ENCODE measurements around the gene B4GALT1.

Gene B4GALT1

GRCh38 chr9:33123407-33124031, 43.6 kb downstream of the B4GALT1 start:
- DNase-seq, result no peak

DNA sequence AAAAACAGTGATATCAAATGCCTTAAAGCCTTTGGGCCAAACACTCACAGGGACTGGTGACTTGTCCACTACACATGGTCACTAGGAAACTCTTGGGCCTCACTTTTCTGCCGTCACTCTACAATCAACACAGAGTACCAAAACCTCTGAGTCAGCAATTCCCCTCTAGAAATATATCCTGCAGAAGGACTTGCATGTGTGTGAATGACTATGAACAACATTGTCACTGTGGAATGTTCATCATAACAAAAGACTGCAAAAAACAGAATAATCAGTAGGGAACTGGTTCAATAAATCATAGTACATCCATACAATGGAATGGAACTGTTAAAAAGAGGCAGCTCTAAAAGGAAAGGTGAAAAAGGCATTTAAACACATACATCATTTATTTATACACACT, 46.5 kb downstream of the B4GALT1 start:
- no peak for DNase-seq

DNA sequence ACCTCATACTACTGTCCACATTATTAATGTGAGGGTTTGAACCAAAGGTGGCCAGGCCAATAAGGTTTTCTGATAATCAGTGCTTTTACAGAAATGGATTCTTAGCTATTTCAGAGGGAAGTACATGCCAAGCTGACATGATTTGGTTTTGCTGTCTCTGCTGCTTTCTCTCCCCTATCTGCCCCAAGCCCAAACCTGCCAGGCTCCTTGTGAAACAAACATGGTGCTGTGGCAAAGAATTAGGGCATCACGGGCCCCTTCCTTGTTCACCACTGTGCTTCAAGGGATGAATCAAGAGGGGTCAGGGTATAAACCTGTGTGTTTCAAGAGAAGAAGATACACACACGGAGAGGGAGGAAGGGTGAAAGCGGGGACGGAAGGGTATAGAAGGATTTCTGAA, 49.3 kb downstream of the B4GALT1 start:
- no peak for DNase-seq

DNA sequence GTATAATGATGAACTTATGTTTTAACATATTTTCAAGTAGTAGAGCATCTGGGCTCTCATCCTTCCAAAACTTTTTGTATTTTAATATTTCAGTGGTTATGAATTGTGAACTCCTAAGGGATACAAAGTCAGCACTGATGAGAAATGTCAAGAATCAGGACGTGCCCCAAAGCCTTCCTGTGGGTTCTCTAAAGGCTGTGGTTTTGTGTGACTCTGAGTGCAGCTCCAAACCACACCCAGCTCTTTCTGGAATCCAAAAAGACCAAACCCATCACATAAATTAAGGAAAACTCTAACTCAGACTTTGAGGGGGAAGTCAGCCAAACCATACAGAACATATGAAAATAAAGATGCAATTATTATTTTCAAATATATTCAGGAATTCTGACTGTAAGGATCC, 49.8 kb downstream of the B4GALT1 start:
- DNase-seq, result no peak

DNA sequence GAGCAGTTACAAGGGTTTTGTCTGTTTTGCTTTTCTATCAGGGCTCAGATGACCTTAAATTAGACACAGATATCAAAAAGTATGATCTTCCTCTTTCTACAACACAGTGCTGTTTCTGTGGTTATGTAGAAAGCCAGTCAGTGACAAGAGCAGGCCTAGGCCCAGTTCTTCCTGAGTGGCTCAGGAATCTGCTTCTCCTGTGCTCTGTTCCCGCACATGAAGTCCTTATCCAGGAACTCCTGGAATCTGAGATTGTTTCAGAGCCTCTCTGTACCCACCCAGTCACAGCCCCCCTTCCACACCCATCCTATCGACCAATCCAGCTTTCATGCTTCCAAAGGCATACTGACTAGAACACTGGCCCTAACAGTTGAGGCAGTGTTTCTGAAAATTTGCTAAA, 50.3 kb downstream of the B4GALT1 start:
- DNase-seq, result no peak

DNA sequence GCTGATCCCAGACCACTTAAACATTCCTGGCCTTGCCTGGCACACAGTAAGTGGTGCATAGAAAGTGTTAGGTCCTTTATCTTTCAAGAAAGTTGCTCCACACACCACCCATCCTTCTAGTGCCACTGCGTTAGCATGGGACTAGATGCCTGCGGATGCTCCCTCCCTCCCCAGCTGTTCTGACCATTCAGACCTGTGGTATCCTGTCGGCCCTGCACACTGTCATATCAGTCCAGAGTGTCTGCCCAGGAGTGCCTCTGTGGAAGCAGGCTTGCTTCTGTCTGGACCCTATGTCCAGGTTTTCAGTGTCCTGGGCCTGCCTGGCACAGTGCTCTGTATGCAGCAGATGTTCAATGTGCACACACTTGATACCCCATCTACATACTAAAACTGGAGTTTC, 52.4 kb downstream of the B4GALT1 start:
- DNase-seq, result no peak

DNA sequence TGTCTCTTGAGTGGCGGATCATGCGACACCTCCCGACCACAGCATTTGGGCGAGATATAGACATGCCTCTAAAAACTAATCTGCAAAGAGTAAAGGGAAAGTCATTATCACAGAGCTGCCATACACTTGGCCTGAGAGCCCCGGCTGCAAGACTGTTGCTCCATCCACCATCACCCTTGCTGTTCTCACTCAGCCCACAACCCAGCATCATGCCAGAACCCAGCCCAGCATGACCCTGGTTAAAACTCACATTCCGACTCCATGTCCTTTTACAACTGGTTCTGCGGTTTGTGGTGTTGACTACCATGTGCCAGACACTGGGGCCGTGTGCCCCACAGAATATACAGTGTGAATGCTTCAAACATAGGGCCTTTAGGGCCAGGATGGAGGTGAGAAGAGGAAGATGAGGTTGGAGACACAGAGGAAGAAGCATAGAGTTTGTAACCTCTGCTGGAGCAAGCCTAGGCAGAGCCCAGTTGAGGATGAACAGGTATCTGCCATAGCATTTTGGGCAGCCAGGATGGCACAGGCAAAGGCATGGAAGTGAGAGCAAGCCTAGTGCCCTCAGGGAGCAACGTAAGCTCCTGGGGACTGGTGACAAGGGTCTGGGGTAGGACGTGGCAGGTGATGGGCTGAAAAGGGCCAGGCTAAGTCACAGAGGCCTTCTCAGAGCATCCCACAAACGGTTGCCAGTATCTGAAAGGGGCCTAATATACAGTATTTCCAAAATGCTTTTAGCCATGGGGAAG, 53.2 kb downstream of the B4GALT1 start:
- DNase-seq, result no peak

DNA sequence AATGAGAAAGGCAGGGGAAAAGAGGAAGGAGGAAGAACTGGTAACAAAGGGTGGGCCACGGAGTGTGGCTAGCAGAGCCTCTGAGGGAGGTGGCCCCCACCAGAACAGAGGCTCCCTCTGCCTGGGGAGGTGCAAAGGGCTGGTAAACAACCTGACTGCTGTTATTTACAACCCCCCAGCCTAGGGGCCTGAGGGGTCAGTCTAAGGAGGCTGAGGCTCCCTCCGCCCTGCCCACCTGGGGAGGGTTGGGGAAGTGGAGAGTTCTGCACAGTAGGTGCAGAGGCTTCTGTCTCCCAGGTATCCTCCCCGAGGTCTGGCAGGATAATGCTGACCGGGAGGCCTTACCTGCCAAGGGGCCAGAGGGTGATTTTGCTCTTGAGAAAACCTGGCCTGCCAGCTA, 55.0 kb downstream of the B4GALT1 start:
- DNase-seq, result no peak

DNA sequence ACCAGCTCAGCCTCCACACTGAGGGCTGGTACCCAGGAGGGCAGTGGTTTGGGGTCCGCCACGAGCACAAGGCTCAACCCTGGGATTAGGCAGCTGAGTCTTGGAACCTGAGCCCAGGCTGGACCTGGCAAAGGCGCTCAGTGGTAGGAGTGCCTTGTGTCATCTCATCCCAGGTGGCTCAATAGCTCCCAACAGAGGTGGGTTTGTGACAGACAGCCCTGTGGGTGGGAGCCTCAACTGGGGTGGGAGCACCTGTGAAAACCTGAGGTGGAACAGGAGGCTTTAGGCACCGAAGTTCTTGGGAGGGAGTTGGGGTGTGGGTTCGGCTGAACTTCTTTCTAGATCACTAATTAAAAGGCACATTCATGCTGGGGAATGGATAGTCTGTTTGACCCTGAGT, 55.5 kb downstream of the B4GALT1 start:
- DNase-seq, result no peak

GRCh38 chr9:33110686-33111085, 56.5 kb downstream of the B4GALT1 start:
- no peak for DNase-seq

DNA sequence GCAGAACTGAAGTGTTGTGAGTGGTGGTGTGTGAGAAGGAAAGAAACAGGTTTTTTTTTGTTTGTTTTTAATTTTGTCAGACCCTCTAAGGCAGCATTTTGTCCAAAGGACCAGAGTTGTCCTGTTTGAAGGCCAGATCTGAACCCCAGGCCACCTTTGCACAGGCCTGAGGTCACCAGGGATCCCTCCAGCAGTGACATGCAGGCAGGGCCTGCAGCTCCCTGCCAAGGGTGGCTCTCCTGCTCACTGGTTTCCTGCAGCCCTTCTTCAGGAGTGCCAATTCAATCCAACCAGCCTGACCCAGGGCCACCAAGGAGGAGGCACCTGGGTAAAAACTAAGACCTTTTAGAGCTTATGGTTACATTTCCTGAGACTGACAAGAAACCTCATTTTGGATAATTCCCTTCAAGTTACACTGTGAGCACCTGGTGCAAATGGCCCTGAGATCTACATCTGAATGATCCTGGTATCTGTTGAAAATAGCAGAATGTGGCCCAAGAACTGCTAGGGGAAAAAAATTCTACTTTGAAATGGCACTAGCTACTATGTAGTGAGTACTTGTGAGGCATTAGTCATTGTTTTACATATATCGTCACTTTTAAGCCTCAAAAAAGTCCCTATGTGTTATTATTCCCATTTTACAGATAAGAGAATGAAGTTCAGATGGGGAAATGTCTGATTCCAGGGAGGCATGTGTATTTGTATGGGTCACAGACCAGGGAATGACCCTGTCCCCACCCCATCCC, 57.1 kb downstream of the B4GALT1 start:
- no peak for DNase-seq

GRCh38 chr9:33109097-33109496, 58.0 kb downstream of the B4GALT1 start:
- DNase-seq, result no peak

GRCh38 chr9:33108472-33108871, 58.7 kb downstream of the B4GALT1 start:
- no peak for DNase-seq

DNA sequence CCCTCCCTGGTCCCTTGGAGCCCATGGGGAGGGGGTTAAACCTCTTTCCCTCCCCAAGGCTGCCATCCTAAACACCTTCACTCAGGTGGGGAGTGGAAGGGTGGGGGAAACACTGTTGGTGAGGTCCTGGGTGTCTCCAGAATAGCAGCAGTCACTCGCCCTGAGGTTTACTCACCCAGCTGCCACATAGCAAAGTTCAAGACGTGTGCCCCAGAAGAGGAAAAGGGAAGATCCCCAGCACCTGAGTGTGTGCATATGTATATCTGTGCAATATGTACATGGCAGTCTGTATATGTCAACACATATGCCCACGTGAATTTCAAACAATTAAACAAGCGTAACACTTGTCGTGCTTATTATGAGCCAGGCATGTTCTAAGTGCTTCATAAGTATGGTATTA, 59.4 kb downstream of the B4GALT1 start:
- DNase-seq, result no peak

DNA sequence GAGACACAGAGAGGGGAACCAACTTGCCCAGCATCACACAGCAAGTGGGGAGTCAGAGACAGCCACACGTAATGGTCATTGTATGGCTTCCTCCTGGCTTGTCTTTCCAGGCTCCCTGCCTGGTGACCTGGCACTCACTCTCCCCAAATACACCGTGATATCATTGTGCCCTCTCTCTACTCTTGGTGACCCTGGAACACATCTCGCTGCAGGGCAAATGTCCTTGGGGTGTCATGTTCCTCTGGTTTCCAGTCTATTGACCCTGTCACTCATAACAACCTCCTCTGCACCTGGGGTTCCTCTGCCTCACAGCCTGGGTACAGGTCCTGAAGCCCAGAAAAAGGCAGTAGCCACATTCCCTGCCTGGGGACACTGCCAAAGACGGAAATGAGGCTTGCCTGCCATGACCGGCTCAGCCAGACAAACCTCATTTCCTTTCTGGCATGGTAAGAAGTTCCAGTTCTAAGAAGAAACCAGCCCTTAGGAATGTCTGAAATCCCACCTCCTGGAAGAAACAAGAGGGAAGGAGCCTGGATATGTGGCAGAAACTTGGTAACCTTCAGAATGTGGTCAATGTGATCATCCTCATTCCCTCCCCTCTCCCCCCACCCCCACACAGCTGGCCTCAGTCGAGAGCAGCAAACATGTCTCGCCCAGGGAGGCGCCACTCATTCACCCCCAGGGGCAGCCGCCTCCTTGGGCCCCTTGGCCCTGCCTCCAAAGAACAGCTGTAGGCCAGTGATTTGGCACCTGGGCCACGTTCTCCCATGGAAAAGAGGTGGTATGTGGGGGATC, 60.1 kb downstream of the B4GALT1 start:
- DNase-seq, result no peak

- DNase-seq, result no peak
These were observed 60.8 kb downstream of the B4GALT1 start for GRCh38 chr9:33106372-33106771.

GRCh38 chr9:33105959-33106358, 61.2 kb downstream of the B4GALT1 start:
- no peak for DNase-seq

DNA sequence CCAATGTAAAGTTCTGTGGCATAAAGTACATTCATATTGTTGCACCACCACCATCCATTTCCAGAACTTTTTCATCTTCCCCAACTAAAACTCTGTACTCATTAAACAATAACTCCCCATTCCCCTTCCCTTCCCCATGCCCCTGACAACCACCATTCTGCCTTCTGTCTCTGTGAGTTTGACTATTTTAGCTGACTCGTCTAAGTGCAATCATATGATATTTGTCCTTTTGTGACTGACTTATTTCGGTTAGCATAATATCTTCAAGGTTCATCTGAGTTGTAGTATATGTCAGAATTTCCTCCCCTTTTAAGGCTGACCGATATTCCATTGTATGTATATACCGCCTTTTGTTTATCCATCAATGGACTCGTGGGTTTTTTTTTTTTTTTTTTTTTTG, 61.6 kb downstream of the B4GALT1 start:
- DNase-seq, result no peak

DNA sequence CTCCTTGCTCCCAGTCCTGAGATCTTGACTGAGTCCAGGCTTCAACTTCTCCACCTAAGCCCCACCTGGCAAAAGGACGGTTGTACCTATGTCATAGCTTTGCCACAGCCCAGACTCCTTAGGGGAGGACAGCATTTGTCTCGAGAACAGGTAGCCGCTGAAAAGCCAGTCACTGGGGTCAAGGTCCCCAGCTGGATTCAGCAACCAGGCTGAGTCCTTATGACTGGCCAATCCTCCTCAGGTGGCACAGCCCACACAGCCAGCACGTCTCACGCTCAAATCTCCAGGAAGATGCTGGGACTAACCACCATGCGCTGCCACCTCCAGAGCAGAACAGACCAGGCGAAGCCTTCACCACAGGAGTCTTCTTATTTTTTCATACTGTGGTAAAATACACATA, 62.7 kb downstream of the B4GALT1 start:
- no peak for DNase-seq

GRCh38 chr9:33103501-33104281, 63.4 kb downstream of the B4GALT1 start:
- DNase-seq, result no peak

DNA sequence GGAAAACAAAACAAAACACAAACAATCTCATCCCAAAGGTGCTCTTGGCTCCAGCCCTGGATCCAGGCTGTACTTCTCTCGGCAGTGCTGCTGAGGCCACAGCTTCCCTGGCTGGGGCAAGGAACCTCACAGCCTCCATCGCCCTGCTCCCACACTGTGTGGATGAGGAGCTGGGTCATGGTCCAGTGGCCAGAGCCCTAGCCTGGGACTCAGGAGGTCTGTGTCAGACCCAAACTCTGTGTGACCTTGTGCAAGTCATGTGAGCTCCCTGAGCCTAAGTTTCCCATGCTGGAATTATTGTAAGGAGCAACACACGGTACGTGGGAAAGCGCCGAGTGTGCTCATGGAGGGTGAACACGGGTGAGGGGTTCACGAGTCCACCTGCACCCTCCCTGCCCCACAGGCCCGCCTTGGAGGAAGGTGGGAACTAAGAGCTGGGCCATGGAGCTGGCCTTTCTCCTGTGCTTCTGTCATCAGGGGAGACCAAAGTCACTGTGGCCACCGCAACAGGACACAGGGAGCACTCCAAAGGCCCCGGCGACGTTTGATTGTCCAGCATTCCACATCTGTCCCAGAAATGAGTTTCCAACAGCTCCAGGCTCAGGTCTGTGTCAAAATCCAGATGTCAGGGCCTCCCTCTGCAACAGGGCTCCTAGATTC, 64.5 kb downstream of the B4GALT1 start:
- DNase-seq, result no peak

All from hippocampal formation (tissue), 2 donors.